CD8-positive, alpha-beta memory T cell (primary cell): ENCODE measurements around the gene ZBTB8A. TPM values are rescaled to one million over a fixed set of nuclear protein-coding genes. Genes with fewer than 3 reads are reported as not detected.
A peak's percentile ranks its signal among the peaks of the same experiment; 100 is the strongest.

Source experiments
- CTCF ChIA-PET: fragments of 350-600 bp; sonication (Branson Sonifier 250); formaldehyde crosslinking; loops from one replicate; lab custom pipeline; 2021; ENCODE audit warnings: antibody characterized with exemption; lab: Charles Lee
- POLR2A ChIA-PET: fragments of 350-600 bp; sonication (Branson Sonifier 250); formaldehyde crosslinking; loops from one replicate; lab custom pipeline; 2021; ENCODE audit warnings: antibody characterized with exemption; lab: Charles Lee
- DNase-seq, 5 donors: peaks; one replicate each; pipeline versions ENCODE4 v3.0.0 to v3.0.0-alpha.2; 2020 to 2022; ENCODE audit warnings: mixed read lengths in 1 of 5
- H3K27ac ChIP-seq: one replicate; pipeline ENCODE4 v1.7.0; 2013; ENCODE audit warnings: low read depth, mild to moderate bottlenecking, low read length, moderate library complexity
- H3K27me3 ChIP-seq: 2 replicates; pipeline ENCODE4 v1.7.0; 2013; ENCODE audit warnings: low read length, mild to moderate bottlenecking; ENCODE audit not compliant: insufficient read depth, poor library complexity, severe bottlenecking
- H3K36me3 ChIP-seq: 2 replicates; pipeline ENCODE4 v1.7.0; 2013; ENCODE audit warnings: mild to moderate bottlenecking, low read length, moderate library complexity; ENCODE audit not compliant: insufficient read depth
- H3K4me1 ChIP-seq: 2 replicates; pipeline ENCODE4 v1.7.0; 2013; ENCODE audit warnings: mild to moderate bottlenecking, low read length, moderate library complexity; ENCODE audit not compliant: insufficient read depth
- H3K4me3 ChIP-seq: 2 replicates; pipeline ENCODE4 v1.7.0; 2013; ENCODE audit warnings: mild to moderate bottlenecking, low read length
- H3K9me3 ChIP-seq: 2 replicates; pipeline ENCODE4 v1.7.0; 2013; ENCODE audit warnings: mild to moderate bottlenecking, low read length
- H3K27ac Mint-ChIP-seq, 8 donors: one replicate each; pipeline ENCODE4 v1.8.0; 2020 to 2021; ENCODE audit warnings: mixed read lengths in 8 of 8, mild to moderate bottlenecking in 6 of 8, inconsistent platforms in 3 of 8, moderate library complexity in 3 of 8
- H3K27me3 Mint-ChIP-seq, 2 donors: one replicate each; pipeline ENCODE4 v1.8.0; 2020 to 2021; ENCODE audit warnings: mixed read lengths in 2 of 2, mild to moderate bottlenecking in 1 of 2, moderate library complexity in 1 of 2
- H3K36me3 Mint-ChIP-seq, 3 donors: one replicate each; pipeline ENCODE4 v1.8.0; 2020 to 2021; ENCODE audit warnings: mixed read lengths in 3 of 3, inconsistent platforms in 1 of 3, mild to moderate bottlenecking in 1 of 3
- H3K4me1 Mint-ChIP-seq, 3 donors: one replicate each; pipeline ENCODE4 v1.8.0; 2020 to 2021; ENCODE audit warnings: mixed read lengths in 3 of 3, inconsistent platforms in 1 of 3, mild to moderate bottlenecking in 1 of 3
- H3K4me3 Mint-ChIP-seq, 7 donors: one replicate each; pipeline ENCODE4 v1.8.0; 2020 to 2021; ENCODE audit warnings: mixed read lengths in 7 of 7, mild to moderate bottlenecking in 6 of 7, moderate library complexity in 4 of 7, inconsistent platforms in 2 of 7
- H3K9me3 Mint-ChIP-seq, 5 donors: one replicate each; pipeline ENCODE4 v1.8.0; 2020 to 2022; ENCODE audit warnings: mixed read lengths in 5 of 5, mild to moderate bottlenecking in 3 of 5, moderate library complexity in 2 of 5, inconsistent platforms in 1 of 5
- polyA plus RNA-seq: library from polyadenylated mRNA; unstranded; fragments of 300-500 nt; fragmentation: Illumina TruSeq; gene quantifications from one replicate; pipeline ENCODE4 v1.2.3, GENCODE V29; 2021
- total RNA-seq, 2 experiments: library from RNA; stranded (reverse); gene quantifications; one replicate each; pipeline ENCODE4 v1.2.3, GENCODE V29; 2021

Gene ZBTB8A
- total and polyA plus RNA-seq, 3 experiments from 2014 or later, result 0.40 to 0.42 TPM; not detected in 1

GRCh38 chr1:32612189-32612881 lies 73.1 kb downstream of the ZBTB8A start:
- CTCF ChIA-PET, result no interaction called here
- POLR2A ChIA-PET, result no interaction called here
- no peaks in the 10 kb centered on the region for H3K27me3 ChIP-seq
- no peaks in the 10 kb centered on the region for H3K4me1 ChIP-seq
- Mint-ChIP-seq H3K27ac (peak overlapping the region in 4 of 8 donors; percentile 0 to 50 (median 40)), H3K36me3 (peaks cover 0 to 3% (median 2%) of the 10 kb centered on the region in 3 donors), H3K4me3 (peak overlapping the region; percentile 70 to 77 (median 74)), H3K4me1 (peaks cover 3 to 6% (median 5%) of the 10 kb centered on the region in 3 donors), H3K9me3 (no peaks in the 10 kb centered on the region), H3K27me3 (peaks cover 0 to 2% of the 10 kb centered on the region in 2 donors)
- no peaks in the 10 kb centered on the region for H3K36me3 ChIP-seq
- peak overlapping the region; percentile 57 for H3K4me3 ChIP-seq
- H3K27ac ChIP-seq, result no peak overlapping the region
- DNase-seq, result peak in 4 of 5 donors; percentile 25 to 45 (median 35)
- no peaks in the 10 kb centered on the region for H3K9me3 ChIP-seq

- H3K27me3 Mint-ChIP-seq, result peaks cover 0 to 2% of the 10 kb centered on the region in 2 donors
- peaks cover 0 to 4% (median 2%) of the 10 kb centered on the region in 3 donors for H3K36me3 Mint-ChIP-seq
- Histone ChIP-seq H3K4me3 (no peak overlapping the region), H3K27me3 (no peaks in the 10 kb centered on the region), H3K27ac (no peak overlapping the region), H3K36me3 (no peaks in the 10 kb centered on the region), H3K9me3 (no peaks in the 10 kb centered on the region), H3K4me1 (no peaks in the 10 kb centered on the region)
- ChIA-PET POLR2A (no interaction called here), CTCF (no interaction called here)
- peak overlapping the region in 2 of 8 donors; percentile 29 to 64 for H3K27ac Mint-ChIP-seq
- DNase-seq, result no peak
- H3K4me1 Mint-ChIP-seq, result peaks cover 3 to 6% (median 5%) of the 10 kb centered on the region in 3 donors
- no peaks in the 10 kb centered on the region for H3K9me3 Mint-ChIP-seq
- peak overlapping the region in 2 of 7 donors; percentile 23 to 61 for H3K4me3 Mint-ChIP-seq
These were observed 74.2 kb downstream of the ZBTB8A start for GRCh38 chr1:32613472-32613871.

GRCh38 chr1:32618673-32619221 lies 79.5 kb downstream of the ZBTB8A start:
- Mint-ChIP-seq H3K36me3 (peaks cover 0 to 40% (median 15%) of the 10 kb centered on the region in 3 donors), H3K27ac (no peak overlapping the region), H3K4me3 (no peak overlapping the region), H3K27me3 (no peaks in the 10 kb centered on the region), H3K4me1 (peaks cover 11 to 21% (median 17%) of the 10 kb centered on the region in 3 donors), H3K9me3 (no peaks in the 10 kb centered on the region)
- POLR2A ChIA-PET, result no interaction called here
- Histone ChIP-seq H3K27ac (no peak overlapping the region), H3K9me3 (no peaks in the 10 kb centered on the region), H3K36me3 (no peaks in the 10 kb centered on the region), H3K4me3 (no peak overlapping the region), H3K27me3 (no peaks in the 10 kb centered on the region), H3K4me1 (peaks cover 10% of the 10 kb centered on the region)
- DNase-seq, result no peak
- CTCF ChIA-PET, result no interaction called here

- Histone ChIP-seq H3K4me3 (no peak overlapping the region), H3K27me3 (no peaks in the 10 kb centered on the region), H3K36me3 (no peaks in the 10 kb centered on the region), H3K27ac (no peak overlapping the region), H3K9me3 (no peaks in the 10 kb centered on the region), H3K4me1 (peaks cover 16% of the 10 kb centered on the region)
- H3K27me3 Mint-ChIP-seq, result no peaks in the 10 kb centered on the region
- ChIA-PET CTCF (interaction anchor here (1.4 kb wide), 1 partner anchor 11 kb away, joined by 4 read pairs; no protein-coding TSS in a partner anchor), POLR2A (no interaction called here)
- DNase-seq, result no peak
- H3K27ac Mint-ChIP-seq, result peak overlapping the region in 2 of 8 donors; percentile 3 to 25
- H3K4me3 Mint-ChIP-seq, result no peak overlapping the region
- H3K36me3 Mint-ChIP-seq, result peaks cover 0 to 44% (median 18%) of the 10 kb centered on the region in 3 donors
- no peaks in the 10 kb centered on the region for H3K9me3 Mint-ChIP-seq
- peaks cover 18 to 28% (median 23%) of the 10 kb centered on the region in 3 donors for H3K4me1 Mint-ChIP-seq
These were observed 80.7 kb downstream of the ZBTB8A start for GRCh38 chr1:32619701-32620485.

- Histone ChIP-seq H3K4me1 (peaks cover 16% of the 10 kb centered on the region), H3K27me3 (no peaks in the 10 kb centered on the region), H3K4me3 (no peak overlapping the region), H3K36me3 (peaks cover 4% of the 10 kb centered on the region), H3K27ac (no peak overlapping the region), H3K9me3 (no peaks in the 10 kb centered on the region)
- H3K4me3 Mint-ChIP-seq, result no peak overlapping the region
- ChIA-PET CTCF (no interaction called here), POLR2A (no interaction called here)
- peak overlapping the region in 1 of 8 donors; percentile 78 for H3K27ac Mint-ChIP-seq
- peaks cover 0 to 53% (median 20%) of the 10 kb centered on the region in 3 donors for H3K36me3 Mint-ChIP-seq
- H3K9me3 Mint-ChIP-seq, result no peaks in the 10 kb centered on the region
- H3K4me1 Mint-ChIP-seq, result peaks cover 22 to 33% (median 27%) of the 10 kb centered on the region in 3 donors
- DNase-seq, result no peak
- H3K27me3 Mint-ChIP-seq, result no peaks in the 10 kb centered on the region
These were observed 83.0 kb downstream of the ZBTB8A start for GRCh38 chr1:32622205-32622604.

- Histone ChIP-seq H3K36me3 (peaks cover 5% of the 10 kb centered on the region), H3K9me3 (no peaks in the 10 kb centered on the region), H3K4me3 (no peak overlapping the region), H3K27ac (no peak overlapping the region), H3K4me1 (peaks cover 16% of the 10 kb centered on the region), H3K27me3 (no peaks in the 10 kb centered on the region)
- Mint-ChIP-seq H3K4me1 (peaks cover 31 to 41% (median 33%) of the 10 kb centered on the region in 3 donors), H3K27ac (peak overlapping the region; percentile 8 to 82 (median 30)), H3K4me3 (peak overlapping the region in 1 of 7 donors; percentile 2), H3K9me3 (no peaks in the 10 kb centered on the region), H3K36me3 (peaks cover 0 to 58% (median 25%) of the 10 kb centered on the region in 3 donors), H3K27me3 (no peaks in the 10 kb centered on the region)
- ChIA-PET POLR2A (no interaction called here), CTCF (no interaction called here)
- DNase-seq, result no peak
These were observed 83.8 kb downstream of the ZBTB8A start for GRCh38 chr1:32622806-32623681.

GRCh38 chr1:32623775-32624174 lies 84.5 kb downstream of the ZBTB8A start:
- Mint-ChIP-seq H3K9me3 (no peaks in the 10 kb centered on the region), H3K36me3 (peaks cover 0 to 55% (median 25%) of the 10 kb centered on the region in 3 donors), H3K4me3 (peak overlapping the region in 3 of 7 donors; percentile 2 to 70 (median 30)), H3K27ac (peak overlapping the region; percentile 8 to 82 (median 30)), H3K27me3 (no peaks in the 10 kb centered on the region), H3K4me1 (peaks cover 31 to 41% (median 33%) of the 10 kb centered on the region in 3 donors)
- H3K27me3 ChIP-seq, result no peaks in the 10 kb centered on the region
- H3K9me3 ChIP-seq, result no peaks in the 10 kb centered on the region
- no peak overlapping the region for H3K27ac ChIP-seq
- ChIA-PET CTCF (no interaction called here), POLR2A (no interaction called here)
- H3K4me3 ChIP-seq, result no peak overlapping the region
- peaks cover 5% of the 10 kb centered on the region for H3K36me3 ChIP-seq
- peak in 1 of 5 donors; percentile 12 for DNase-seq
- peaks cover 16% of the 10 kb centered on the region for H3K4me1 ChIP-seq
